HG03025 (cell line): ENCODE data around the gene COL15A1.

Experiments used
- ATAC-seq: cut with Tn5 transposase; IDR thresholded peaks from one replicate; pipeline ENCODE4 v1.9.1; 2021; ENCODE audit warnings: mild to moderate bottlenecking, moderate library complexity; ENCODE audit not compliant: unreplicated experiment, low FRiP score

COL15A1 gene

DNA sequence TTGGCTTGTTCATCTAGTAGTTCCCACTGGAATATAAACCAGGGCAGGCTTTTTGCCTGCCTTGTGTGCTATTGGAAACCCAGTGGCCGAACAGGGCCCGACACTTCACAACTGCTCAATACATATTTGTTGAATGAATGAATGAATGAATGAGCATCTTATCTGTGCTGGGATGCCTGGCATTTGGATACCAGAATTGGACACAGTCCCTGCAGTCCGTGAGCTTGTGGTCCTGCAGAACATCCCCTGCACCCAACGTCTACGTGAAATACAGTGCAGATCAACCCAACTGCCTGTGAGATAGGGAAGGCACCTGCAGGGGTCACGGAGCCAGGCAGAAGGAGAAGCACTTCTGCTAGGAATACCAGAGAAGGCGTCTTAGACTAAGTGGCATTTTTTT lies 30.0 kb upstream of the COL15A1 start:
- no peak for ATAC-seq

DNA sequence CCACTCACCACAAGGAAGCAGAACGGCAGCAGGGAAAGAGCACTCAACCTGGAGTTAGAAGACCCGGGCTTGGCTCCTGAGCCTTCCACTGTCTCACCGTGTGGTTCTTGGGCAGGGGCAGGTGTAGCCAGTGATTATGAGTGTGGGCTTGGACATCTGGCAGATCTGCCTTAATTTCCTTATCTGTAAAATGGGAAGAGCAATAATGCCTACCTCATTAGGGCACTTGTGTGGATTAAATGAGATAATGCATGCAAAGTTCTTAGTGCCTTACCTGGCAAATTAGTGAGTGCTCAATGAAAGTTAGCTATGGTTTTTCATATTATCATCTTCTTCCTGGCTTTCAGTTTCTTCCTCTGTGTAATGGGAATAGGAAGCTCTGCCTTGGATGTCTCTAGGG lies 28.1 kb upstream of the COL15A1 start:
- no peak for ATAC-seq

DNA sequence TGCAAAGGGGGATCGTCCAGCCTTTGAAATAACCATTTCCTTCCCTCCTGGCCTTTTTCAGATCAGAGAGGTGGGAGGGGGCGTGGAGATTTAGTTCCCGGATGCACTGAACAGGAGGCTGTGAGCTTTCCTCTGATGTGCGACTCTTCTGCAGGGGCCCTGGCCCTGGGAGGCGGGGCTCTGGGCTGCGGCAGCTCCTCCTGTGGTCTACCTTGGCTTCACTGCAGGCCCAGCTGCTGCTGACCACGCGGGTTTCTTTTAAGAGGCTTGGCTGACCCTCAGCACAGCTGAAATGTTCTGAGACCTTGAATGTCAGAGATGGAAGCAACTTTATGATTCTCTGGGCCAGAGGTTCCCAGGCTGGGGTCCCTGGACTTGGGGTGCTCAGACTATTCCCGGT lies 27.0 kb upstream of the COL15A1 start:
- no peak for ATAC-seq

DNA sequence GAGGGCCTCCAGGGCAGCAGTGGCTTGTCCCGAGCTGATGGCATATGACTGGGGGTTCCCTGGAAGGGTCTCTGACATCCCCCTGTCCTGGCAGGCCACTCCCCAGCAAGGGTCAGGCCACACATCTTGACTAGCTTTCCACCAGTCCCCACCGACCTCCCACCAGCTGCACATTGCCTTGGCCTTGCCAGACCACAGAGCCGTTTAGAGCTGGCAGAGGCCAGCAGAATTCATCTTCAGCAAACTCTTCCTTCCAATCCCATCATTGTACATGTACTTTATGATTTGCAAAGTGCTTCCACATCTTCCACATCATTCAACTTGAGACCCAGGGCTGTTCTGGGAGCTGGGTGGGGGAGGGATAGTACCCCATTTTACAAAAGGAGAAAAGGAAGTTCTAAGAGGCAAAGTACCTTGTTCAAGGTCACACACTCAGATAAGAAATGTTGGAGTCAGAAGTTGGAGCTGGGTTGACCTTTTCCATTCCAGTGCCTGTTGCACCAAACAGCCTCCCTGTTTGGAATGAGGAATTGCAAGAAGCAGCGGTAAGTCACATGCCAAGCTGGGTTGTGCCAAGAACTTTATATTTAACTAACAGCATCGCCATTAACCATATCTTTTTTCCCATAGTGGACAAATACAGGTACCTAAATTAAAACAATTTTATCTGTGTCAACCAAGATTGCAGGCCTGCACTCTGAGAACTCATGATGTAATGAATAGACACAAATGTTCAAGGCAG lies 25.8 kb upstream of the COL15A1 start:
- no peak for ATAC-seq

DNA sequence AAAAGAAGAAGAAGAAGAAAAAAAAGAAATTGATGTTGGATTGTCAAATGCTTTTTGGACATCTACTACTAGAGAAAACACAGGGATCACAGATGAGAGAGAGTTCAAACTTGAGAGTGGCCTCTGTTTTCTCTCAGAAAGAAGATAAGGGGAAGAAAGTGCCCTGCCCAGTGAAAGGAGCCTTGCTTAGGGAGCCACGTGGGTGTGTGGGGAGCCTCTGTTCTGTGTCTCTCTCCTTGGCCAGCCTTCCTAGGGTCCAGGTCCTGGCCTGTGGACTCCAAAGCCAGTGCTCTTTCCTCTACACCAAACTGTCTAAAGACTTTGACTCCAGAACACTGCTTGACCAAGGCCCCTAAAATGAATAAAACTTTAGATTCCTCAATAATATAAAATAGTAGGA lies 22.0 kb upstream of the COL15A1 start:
- no peak for ATAC-seq

DNA sequence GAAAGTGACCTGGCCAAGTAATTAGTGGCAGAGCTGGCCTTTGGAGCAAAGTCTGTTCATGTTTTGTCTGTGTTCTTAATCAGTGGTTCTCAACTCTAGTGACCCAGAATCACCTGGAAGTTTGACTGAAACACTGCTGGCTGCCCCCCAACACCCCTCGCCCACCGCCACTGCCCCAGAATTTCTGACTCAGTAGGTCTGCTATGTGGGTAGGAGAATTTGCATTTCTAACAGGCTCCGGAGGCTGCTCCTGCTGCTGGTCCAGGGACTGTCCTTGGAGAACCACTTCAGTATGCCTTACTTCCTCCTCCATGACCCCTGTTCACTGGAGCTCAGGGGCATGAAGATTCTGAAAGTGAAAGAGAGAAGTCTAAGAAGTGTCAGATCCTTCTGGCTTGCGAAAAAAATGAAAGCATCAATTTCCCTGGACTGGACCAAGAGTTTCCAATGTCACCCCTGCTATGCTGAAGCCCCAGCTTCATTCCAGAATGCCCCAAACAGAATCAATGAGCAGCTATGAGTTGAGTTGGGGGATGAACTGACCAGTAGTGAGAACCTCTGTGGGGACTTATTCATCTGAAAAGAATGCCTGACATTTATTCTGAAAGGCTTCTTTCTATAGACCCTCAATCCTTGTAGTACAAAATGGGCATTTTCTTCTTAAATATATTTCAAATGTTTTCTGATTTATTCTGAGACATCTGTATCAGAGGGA lies 20.8 kb upstream of the COL15A1 start:
- ATAC-seq, result no peak

DNA sequence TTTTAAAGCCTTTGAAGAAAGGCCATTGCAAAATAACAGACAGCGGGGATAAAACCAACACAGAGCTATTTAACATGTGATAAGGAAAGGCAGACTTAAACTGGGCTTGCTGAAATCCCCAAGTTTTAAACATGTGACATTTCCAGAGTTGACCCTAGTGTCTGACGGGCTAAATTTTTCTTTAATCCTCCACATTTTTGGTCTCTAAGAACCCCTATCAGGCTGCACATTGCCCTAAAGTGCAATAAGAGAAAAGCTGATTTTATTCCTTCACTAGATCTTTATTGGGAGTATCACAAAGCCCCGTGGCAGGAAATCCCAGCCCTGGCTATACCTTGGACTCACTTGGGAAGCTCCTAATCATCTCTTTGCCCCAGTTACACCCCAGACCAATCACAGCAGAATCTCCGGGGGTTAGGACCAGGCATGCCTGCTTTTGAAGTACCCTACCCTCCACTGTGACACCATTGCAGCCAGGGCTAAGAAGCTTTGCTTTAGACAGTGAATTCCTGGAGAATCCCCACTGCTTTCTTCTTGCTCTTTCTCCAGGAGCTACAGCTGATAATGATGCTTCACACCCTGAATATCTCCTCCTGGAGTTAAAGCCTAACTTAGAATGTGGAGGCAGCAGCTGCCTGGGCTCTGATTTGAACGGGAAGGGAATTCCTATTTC lies 20.1 kb upstream of the COL15A1 start:
- no peak for ATAC-seq

DNA sequence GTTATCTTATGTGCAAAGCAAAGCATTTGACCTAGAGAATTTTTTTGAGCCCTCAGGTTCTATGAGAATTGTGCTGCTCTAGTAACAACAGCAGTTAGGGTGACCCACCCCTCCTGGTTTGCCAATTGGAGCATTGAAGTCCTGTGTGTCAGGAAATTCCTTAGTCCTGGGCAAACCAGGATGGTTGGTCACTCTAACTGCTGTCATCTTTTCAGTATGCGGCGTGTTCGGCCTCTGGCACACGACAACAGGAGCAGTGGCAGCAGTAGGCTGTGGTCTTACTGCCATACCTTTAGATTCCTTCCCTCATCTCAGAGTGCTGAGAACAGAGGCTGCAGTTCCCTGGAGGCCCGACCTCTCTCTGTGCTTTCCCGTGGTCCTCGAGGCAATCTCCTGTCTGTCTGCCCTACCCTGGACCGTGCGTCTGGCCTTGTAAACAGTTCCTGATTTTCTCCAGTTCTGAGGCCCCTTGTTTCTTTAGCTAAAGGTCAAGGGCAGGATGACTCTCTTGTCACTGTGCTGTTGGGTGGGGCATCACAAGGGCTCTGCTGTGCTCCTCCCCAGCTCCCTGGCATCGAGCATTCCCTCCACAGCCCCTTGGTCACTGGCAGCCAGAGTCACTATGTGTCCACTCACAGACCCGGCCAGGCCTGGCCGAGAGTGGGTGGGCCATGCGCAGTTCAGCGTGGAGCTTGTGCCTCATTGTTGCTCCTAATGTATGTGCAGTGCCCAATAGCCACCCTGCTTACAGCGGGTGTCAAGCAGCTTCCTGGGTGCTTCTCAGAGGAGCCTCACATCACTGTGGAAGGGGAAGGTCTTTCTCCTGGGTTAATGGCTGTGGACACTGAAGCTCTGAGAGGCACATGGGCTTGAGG lies 18.5 kb upstream of the COL15A1 start:
- no peak for ATAC-seq

DNA sequence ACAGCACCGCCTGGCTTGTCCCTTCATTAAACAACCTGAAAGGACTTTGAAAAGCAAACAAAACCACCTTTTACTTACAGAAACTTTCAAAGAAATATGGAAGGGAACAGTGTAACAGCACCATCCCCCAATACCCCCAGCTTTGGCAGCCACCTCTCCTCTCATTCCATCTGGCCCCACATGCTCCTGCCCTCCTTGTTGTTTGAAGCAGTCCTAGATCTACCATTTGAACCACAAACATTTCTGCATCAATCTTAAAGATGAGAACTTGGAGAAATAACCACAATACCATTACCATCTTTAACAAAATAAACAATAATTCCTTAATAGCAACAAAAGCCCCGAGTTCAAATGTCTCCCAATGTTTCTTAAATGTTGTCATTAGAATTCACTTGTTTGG lies 17.8 kb upstream of the COL15A1 start:
- ATAC-seq, result no peak

DNA sequence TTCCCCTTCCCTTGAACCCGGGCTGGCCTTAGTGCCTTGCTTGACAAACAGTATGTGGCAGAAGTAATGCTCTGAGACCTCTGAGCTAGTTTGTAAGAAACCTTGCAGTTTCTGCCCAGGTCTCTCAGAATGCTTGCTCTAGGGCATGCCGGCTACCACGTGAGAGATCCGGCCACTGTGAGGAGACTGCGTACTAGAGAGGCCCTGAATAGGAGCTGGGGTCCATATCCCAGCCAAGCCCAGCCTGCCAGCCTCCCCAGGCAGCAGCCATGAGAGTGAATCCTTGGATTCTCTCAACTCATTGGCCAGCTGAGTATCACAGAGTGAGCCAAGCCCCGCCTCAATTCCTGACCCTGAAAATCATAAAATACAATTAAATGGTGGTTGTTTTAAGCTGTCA lies 16.0 kb upstream of the COL15A1 start:
- no peak for ATAC-seq

DNA sequence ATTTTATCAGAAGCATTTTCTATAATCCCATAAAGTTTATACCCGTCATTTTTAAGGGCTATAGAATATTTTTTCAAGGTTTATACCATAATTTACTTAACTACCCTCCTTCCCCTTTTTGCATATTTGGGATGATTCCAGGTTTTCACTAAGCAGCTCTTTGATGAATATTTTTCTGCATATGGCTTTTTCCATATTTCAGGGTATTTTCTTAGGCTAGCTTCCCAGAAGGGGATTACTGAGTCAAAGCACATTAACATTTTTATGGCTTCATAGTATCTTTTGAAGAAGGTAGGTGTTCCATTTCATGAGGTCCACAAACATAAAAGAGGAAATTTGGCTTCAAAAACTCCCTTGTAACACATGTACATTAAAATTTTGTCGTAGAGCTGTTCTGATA lies 14.6 kb upstream of the COL15A1 start:
- ATAC-seq, result no peak

DNA sequence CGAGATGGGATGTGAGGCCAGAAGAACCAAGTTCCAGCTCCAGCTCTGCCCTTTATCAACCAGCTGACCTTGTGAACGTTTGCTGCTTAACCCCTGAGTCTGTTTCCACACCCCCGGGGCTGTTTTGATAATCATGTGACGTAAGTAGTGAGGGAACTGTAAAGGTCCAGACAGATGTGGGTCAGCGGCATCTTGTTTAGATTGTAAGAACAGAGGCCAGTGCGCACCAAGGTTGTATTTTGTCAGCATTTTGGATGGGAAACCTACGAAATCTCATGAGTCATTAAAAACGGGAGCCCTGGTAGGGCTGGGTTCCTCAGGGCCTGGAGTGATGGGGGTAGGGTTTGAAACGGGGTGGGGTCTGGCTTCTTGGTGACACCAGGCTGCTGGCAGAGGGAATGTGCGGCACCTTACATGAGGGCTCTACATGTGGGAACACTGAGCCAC lies 13.8 kb upstream of the COL15A1 start:
- ATAC-seq, result no peak

DNA sequence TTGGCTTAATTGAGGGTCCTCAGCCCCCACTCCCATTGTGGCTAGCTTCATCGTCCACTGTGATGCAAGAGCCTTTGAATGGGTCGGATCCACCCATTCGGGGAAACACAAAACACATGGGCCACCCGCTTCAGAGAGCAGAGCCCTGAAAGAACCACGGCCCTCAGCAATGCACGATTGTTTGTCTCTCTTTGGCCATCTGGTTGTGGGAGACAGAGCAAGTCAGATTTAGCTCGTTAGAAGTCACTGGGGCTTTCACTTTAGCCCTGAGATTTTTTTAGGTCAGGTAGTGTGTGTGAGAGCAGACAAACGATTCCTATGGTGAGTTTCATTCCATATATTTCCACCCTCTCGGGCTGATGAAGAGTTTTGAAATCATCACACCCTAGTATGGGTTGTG lies 12.9 kb upstream of the COL15A1 start:
- ATAC-seq, result no peak

DNA sequence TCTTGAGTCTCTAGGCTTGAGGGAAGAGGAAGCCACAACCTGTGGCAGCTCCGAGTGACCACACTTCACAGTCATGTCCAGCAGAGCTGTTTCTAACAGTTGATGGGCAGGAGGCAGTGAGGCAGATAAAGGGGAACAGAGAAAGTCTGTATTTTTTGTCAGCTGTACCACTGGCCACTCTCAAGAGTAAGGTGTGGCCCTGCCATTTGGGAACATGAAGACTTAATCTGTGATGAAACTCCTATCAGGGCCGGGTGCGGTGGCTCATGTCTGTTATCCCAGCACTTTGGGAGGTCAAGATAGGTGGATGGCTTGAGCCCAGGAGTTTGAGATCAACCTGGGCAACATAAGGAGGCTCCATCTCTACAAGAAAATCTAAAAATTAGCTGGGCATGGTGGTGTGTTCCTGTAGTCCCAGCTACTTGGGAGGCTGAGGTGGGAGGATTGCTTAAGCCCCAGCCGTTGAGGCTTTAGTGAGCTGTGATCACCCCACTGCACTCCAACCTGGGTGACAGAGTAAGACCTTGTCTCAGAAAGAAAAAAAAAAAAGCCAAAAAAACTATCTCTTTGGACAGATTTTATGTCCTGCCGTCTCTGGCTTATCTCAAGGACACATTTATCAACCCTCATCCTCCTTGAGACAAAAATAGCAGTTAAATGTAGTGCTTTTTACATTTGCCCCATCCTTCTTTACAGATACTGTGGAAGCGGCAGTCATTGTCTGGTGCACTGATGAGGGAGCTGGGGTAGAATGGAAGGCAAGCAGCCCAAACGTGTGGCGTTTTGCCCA lies 11.9 kb upstream of the COL15A1 start:
- ATAC-seq, result no peak

DNA sequence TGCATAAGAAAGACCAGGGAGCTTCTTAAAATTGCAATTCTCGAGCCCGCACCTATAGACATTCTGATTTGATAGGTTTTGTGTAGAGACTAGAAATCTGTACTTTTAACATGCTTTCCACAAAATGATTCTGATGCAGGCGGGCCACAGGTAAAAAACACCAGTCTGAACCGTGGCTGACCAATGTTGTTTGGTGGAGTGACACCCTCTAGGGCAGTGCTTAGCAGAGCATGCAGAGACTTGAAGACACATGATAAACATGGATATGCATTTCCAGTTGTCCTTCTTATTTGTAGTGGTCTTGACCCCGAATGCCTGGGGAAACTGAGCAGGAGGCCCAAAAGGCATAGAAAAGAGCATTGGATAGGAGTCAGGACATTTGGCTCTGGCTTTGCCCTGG lies 10.5 kb upstream of the COL15A1 start:
- ATAC-seq, result no peak

DNA sequence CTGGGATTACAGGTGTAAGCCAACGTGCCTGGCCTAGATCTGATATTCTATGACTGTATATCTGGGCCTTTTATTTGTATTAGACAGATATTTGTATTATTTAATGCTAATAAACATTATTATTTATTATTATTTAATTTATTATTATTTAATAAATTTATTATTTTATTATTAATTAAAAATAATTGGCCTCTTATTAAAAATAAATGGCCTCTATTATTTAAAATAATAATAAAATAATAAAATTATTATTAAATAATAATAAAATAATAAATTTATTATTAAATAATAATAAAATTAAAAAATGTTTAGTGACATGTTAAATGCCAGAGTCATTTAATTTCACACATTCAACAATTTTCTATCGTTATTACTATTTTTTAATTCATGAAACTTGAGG lies 9.8 kb upstream of the COL15A1 start:
- ATAC-seq, result no peak

DNA sequence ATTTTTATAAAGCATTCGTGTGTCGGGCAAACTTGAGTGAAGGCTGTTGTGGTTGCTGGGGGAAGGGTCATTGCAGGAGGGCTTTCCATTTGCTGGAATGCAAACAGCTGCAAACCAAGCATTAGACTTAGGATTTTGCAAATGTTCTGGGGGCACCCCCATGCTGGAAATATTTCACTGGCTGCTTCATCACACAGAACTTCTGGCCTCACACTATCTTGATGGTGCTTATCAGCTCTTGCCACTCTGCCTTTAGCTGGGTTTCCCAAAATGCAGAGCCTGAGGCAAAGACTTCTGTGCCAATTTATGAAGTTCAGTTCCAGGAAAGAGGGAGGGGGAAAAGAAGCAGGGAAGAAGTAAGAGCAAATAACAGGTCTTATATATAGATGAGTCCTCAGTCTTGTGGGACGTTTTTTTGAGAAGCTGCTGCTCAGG lies 8.6 kb upstream of the COL15A1 start:
- ATAC-seq, result no peak

DNA sequence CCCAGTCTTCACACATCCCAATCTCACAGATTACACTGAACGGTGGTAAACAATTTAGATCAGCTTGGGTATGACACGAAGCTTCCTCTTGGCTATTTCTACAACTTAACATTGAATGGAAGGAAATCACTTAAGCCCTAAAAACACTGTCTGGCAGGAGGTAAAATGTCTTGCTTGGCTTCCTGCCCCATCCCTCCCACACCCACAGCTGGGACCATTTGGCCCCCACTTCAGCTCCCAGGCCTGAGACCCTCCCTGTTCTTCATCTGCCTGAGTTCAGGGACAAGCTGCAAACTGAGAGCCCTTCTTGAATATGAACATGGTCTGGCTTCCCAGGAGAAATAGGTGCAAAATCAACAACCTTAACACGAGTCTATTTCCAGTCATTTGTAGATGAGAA lies 3.4 kb upstream of the COL15A1 start:
- ATAC-seq, result no peak

DNA sequence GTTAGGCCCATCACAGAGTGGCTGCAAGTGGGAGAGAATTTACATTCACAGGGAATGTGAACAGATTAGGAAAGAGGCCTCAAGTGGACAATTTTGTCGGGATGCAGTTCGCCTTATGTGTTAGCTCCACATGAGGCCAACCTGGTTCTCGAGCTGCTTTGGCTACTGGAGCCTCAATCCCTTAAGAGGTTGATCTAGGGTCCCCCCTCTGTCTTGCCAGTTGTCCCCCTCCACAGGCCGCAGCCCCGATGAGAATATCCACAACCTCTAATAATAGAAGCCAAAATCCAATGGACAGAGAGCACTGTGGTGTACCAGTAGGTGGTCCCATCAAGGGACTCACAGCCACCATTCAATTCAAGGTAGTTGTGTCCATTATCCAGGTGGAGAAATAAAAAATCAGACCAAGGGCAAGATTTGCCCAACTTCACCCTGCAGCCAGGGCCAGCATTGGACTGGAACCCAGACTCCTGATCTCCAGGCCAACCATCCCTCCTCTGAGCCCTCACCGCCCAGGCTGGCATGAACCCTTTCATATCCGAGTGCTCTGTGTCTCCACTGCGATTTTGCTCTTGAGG lies 1.7 kb upstream of the COL15A1 start:
- no peak for ATAC-seq
